Esophagus (tissue), 2 donors: ENCODE measurements around the gene HOXD3. TPM values are rescaled to one million over a fixed set of nuclear protein-coding genes. Genes with fewer than 3 reads are reported as not detected.

Experiments
- H3K27ac ChIP-seq, 2 donors: one replicate each; pipeline ENCODE4 v1.5.1; 2013; ENCODE audit warnings: low read depth in 2 of 2, mild to moderate bottlenecking in 2 of 2, inconsistent platforms in 1 of 2, low read length in 1 of 2, moderate library complexity in 1 of 2
- H3K27me3 ChIP-seq, 2 donors: one replicate each; pipeline ENCODE4 v1.6.1; 2013; ENCODE audit warnings: low read length in 2 of 2, control low read depth in 1 of 2, mild to moderate bottlenecking in 1 of 2; ENCODE audit not compliant: insufficient read depth in 2 of 2, control insufficient read depth in 1 of 2
- H3K36me3 ChIP-seq, 2 donors: one replicate each; pipeline ENCODE4 v1.6.1; 2013; ENCODE audit warnings: low read length in 1 of 2; ENCODE audit not compliant: control insufficient read depth in 2 of 2, insufficient read depth in 2 of 2
- H3K4me1 ChIP-seq, 2 donors: one replicate each; pipeline ENCODE4 v1.6.1; 2013; ENCODE audit warnings: low read length in 1 of 2; ENCODE audit not compliant: control insufficient read depth in 2 of 2, insufficient read depth in 2 of 2
- H3K4me3 ChIP-seq, 2 donors: one replicate each; pipeline ENCODE4 v1.5.1; 2013; ENCODE audit warnings: low read length in 2 of 2, mild to moderate bottlenecking in 2 of 2, low read depth in 1 of 2, moderate library complexity in 1 of 2
- H3K9me3 ChIP-seq, 2 donors: one replicate each; pipeline ENCODE4 v1.6.1; 2013; ENCODE audit warnings: mild to moderate bottlenecking in 2 of 2, low read depth in 1 of 2, low read length in 1 of 2, moderate library complexity in 1 of 2; ENCODE audit not compliant: control insufficient read depth in 2 of 2, insufficient read depth in 1 of 2
- WGBS, 2 donors: extraction: QIAGEN DNeasy Blood & Tissue Kit; methylation state at CpG; one replicate each; pipeline ENCODE4 v1.1.7; 2013; 5-methylcytosine and 5-hydroxymethylcytosine counted together
- polyA plus RNA-seq, 2 donors: library from polyadenylated mRNA; stranded (reverse); fragments of 200-250 nt; gene quantifications; one replicate each; pipeline ENCODE4 v1.2.3, GENCODE V29; 2013
- donor health status: healthy with polysubstance abuse.
- donor health status: Bipolar disorder and iron deficiency.

The HOXD3 gene
- polyA plus RNA-seq, 2 donors: 0.35 to 0.77 TPM

DNA sequence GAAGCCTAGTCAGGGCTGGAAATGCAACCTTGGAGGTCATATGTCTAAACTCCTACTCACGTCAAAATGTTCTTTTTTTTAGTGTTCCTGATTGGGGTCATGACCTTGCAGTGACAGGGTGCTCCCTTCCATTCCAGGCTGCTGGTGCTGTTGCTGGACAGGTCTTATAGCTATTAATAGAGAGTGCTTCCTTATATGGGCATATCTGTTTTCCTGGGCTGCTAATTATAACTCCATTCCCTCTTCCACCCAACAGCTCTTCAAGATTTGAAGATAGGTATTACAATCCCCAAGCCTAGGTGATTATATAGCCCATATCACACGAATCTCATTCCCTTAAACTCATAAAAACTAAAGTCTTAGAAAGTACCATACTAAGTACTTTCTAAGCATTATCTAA, 12.6 kb downstream of the HOXD3 start:
- WGBS, 2 donors: 62 to 72% methylated on average over 2 of the region's 2 CpGs
- H3K27me3 ChIP-seq: peaks cover 18 to 31% of the 10 kb centered on the region in 2 donors

DNA sequence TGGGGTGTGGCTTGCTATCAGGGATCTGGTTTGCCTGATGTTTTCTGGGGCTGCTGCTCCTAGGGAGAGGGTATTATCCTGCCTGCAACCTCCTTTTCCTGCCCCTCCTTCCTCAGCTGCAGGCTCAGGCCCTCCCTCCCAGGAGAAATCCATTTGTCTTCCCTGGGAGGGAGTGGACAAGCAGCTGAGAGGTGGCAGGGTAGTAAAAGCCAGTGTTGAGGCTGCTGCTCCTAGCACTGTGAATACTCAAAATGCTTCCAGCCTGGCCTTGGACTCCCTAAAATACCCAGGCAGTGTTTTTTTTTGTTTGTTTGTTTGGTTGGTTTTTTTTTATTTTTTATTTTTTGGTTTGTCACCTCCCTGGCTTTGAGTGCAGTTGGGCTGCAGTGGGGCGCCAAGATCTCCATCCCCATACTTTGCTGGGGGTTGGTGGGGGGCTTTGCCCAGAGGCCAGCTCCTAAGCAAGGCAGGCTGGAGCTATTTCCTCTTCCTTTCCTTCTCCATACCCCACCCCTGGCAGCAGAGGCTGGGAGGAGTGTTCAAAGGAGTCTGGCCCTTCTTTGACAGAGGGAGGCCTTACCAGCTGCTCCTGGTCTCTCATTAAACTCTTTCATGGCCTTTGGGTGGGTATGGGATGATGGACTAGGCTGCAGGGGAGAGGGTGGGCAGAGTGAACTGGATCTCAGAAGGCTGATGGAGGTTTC, 13.6 kb downstream of the HOXD3 start:
- 100% methylated on average over 1 of the region's 1 CpG for WGBS, 2 donors
- Histone ChIP-seq H3K4me3 (no peak overlapping the region), H3K27me3 (peaks cover 17 to 21% of the 10 kb centered on the region in 2 donors), H3K36me3 (no peaks in the 10 kb centered on the region), H3K4me1 (peaks cover 5 to 6% of the 10 kb centered on the region in 2 donors), H3K9me3 (peaks cover 5 to 8% of the 10 kb centered on the region in 2 donors), H3K27ac (no peak overlapping the region)

More for the DNA sequence above, 12.6 kb downstream of the HOXD3 start:
- no peak overlapping the region for H3K4me3 ChIP-seq
- no peaks in the 10 kb centered on the region for H3K36me3 ChIP-seq
- H3K4me1 ChIP-seq: peaks cover 7 to 9% of the 10 kb centered on the region in 2 donors
- H3K9me3 ChIP-seq: peaks cover 7 to 8% of the 10 kb centered on the region in 2 donors
- no peak overlapping the region for H3K27ac ChIP-seq

- H3K9me3 ChIP-seq: peaks cover 3 to 8% of the 10 kb centered on the region in 2 donors
- WGBS, 2 donors: 19 to 21% methylated on average over 46 to 51 of the region's 51 CpGs
- H3K27ac ChIP-seq: no peak overlapping the region
- H3K4me1 ChIP-seq: peaks cover 5 to 6% of the 10 kb centered on the region in 2 donors
- H3K36me3 ChIP-seq: no peaks in the 10 kb centered on the region
- peaks cover 17 to 19% of the 10 kb centered on the region in 2 donors for H3K27me3 ChIP-seq
- H3K4me3 ChIP-seq: no peak overlapping the region
These were observed 14.4 kb downstream of the HOXD3 start for GRCh38 chr2:176171351-176172006.

GRCh38 chr2:176172007-176172894, 15.1 kb downstream of the HOXD3 start:
- no peak overlapping the region for H3K4me3 ChIP-seq
- peaks cover 5 to 6% of the 10 kb centered on the region in 2 donors for H3K4me1 ChIP-seq
- 19 to 24% methylated on average over 55 to 60 of the region's 60 CpGs for WGBS, 2 donors
- peaks cover 3 to 8% of the 10 kb centered on the region in 2 donors for H3K9me3 ChIP-seq
- no peaks in the 10 kb centered on the region for H3K36me3 ChIP-seq
- H3K27ac ChIP-seq: no peak overlapping the region
- H3K27me3 ChIP-seq: peaks cover 19 to 21% of the 10 kb centered on the region in 2 donors

GRCh38 chr2:176172895-176173566, 15.9 kb downstream of the HOXD3 start:
- peaks cover 3 to 8% of the 10 kb centered on the region in 2 donors for H3K9me3 ChIP-seq
- H3K4me1 ChIP-seq: peaks cover 6 to 8% of the 10 kb centered on the region in 2 donors
- H3K4me3 ChIP-seq: no peak overlapping the region
- no peak overlapping the region for H3K27ac ChIP-seq
- peaks cover 20 to 22% of the 10 kb centered on the region in 2 donors for H3K27me3 ChIP-seq
- 34 to 42% methylated on average over 14 of the region's 14 CpGs for WGBS, 2 donors
- no peaks in the 10 kb centered on the region for H3K36me3 ChIP-seq

DNA sequence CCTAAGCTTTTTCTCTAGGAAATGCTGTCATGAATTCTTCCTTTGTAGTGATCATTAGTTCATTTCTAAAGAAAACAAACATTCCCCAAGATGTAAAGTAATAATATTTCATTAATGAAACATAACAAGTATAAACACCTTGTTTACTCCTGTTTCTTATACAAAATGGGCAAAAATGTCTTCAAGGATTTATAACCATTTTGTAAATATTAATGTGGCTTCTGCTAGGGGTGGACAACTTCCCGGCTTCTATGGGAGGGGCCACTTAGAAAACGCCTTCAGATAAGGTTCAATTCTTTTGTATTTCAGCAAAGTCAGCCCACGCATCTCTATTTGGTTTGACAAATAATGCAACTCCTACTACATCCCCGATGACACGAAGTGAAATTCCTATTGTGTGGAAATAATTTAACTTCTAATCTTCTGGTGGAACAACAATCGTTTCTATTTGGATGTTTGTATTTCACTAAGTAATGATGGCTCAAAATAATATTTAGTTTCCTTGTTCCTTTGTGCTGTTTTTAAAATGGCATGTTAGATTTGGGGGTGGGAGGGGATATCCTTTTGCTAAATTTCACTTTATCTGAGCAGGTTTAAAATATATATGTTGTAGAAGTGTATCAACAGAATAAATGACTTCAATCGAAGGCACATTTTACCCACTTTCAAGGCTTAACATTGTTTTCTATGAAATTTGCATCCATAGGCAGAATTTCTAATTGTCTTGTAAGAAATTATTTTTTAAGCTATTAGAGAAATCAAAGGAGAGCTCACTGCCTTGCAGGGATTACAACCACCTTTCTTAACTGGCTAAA, 16.7 kb downstream of the HOXD3 start:
- WGBS, 2 donors: 12 to 18% methylated on average over 7 of the region's 7 CpGs
- Histone ChIP-seq H3K9me3 (peaks cover 6 to 8% of the 10 kb centered on the region in 2 donors), H3K36me3 (no peaks in the 10 kb centered on the region), H3K4me3 (no peak overlapping the region), H3K4me1 (peaks cover 9 to 13% of the 10 kb centered on the region in 2 donors), H3K27me3 (peaks cover 22 to 23% of the 10 kb centered on the region in 2 donors), H3K27ac (no peak overlapping the region)

- Histone ChIP-seq H3K36me3 (no peaks in the 10 kb centered on the region), H3K27me3 (peaks cover 22 to 27% of the 10 kb centered on the region in 2 donors), H3K4me3 (no peak overlapping the region), H3K4me1 (peaks cover 9 to 13% of the 10 kb centered on the region in 2 donors), H3K9me3 (peaks cover 6 to 8% of the 10 kb centered on the region in 2 donors), H3K27ac (no peak overlapping the region)
- WGBS, 2 donors: 12 to 17% methylated on average over 14 of the region's 14 CpGs
These were observed 17.3 kb downstream of the HOXD3 start for GRCh38 chr2:176174382-176174823.

DNA sequence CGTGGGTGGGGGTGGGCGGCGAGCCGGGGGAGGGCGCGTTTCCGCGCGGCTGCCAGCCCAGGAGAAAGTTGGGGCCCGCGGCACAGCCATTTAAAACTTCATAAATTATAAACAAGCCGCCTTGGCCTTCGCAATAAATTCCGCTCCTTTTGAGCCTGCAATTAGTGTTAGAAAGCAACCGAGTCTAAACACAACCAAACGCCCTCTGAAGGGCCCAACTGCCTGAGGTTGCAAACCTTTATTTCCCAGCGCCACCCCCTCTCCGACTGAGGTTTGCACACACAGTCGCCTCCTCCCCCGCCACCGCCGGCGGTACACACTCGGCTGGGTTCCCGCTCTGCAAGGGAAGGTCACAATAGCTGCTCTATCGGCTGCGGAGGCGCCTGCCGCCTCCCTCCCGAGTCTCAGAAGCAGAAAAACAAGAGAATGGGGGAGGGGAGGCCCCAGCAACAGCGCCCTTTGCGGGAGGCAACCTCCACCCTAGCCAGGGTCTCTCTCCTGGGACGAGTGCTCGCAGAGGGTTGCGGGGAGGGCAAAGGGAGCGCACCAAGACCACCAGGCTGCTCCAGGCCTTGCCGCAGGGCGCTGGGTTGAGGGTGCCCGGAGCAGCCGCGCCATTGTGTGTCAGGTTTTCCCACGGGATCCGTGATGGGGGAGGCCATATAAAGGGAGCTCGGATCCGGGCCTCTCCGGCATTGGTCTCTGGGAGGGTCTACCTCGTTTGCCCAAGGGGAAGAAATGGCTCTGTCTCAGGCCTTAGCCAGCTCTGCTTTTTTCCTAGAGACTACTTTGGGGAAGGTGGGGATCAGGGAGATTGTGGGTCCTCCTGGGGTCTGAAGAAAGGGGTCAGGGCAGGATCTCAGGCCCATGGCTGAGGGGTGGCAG, 18.0 kb downstream of the HOXD3 start:
- 25 to 36% methylated on average over 47 of the region's 47 CpGs for WGBS, 2 donors
- peaks cover 22 to 28% of the 10 kb centered on the region in 2 donors for H3K27me3 ChIP-seq
- H3K9me3 ChIP-seq: peaks cover 6 to 8% of the 10 kb centered on the region in 2 donors
- H3K4me3 ChIP-seq: no peak overlapping the region
- H3K4me1 ChIP-seq: peaks cover 9 to 13% of the 10 kb centered on the region in 2 donors
- no peak overlapping the region for H3K27ac ChIP-seq
- H3K36me3 ChIP-seq: no peaks in the 10 kb centered on the region
